Liver (tissue), 3 donors: ENCODE results near the gene ISCA2.

Experiments used
- CTCF ChIP-seq: fragments of 150-350 bp; IDR thresholded peaks from 2 replicates; pipeline ENCODE4 v1.5.1; 2017; ENCODE audit warnings: improper control_type of control experiment, low read depth, low read length; ENCODE audit not compliant: missing input control
- EGR1 ChIP-seq, 2 donors: IDR thresholded peaks; 2 replicates each; pipeline ENCODE4 v1.6.1; 2016 to 2018; ENCODE audit warnings: antibody characterized with exemption in 2 of 2, low read depth in 2 of 2
- GABPA ChIP-seq, 2 donors: IDR thresholded peaks in 1 of 2; conservative IDR thresholded peaks in 1 of 2; 2 replicates each; pipeline ENCODE4 v1.6.1; 2016; ENCODE audit warnings: antibody characterized with exemption in 2 of 2, mild to moderate bottlenecking in 1 of 2, moderate library complexity in 1 of 2
- JUND ChIP-seq, 2 donors: IDR thresholded peaks; 2 replicates each; pipeline ENCODE4 v1.6.1; 2016; ENCODE audit warnings: antibody characterized with exemption in 2 of 2
- MAX ChIP-seq: IDR thresholded peaks from 2 replicates; pipeline ENCODE4 v1.6.1; 2016; ENCODE audit warnings: antibody characterized with exemption
- RAD21 ChIP-seq, 2 donors: IDR thresholded peaks; 2 replicates each; pipeline ENCODE4 v1.6.1; 2016; ENCODE audit warnings: antibody characterized with exemption in 2 of 2, mild to moderate bottlenecking in 2 of 2
- REST ChIP-seq: IDR thresholded peaks from 2 replicates; pipeline ENCODE4 v1.6.1; 2016; ENCODE audit warnings: antibody characterized with exemption, mild to moderate bottlenecking
- SP1 ChIP-seq: IDR thresholded peaks from 2 replicates; pipeline ENCODE4 v1.6.1; 2018; ENCODE audit warnings: antibody characterized with exemption, mild to moderate bottlenecking
- TAF1 ChIP-seq: conservative IDR thresholded peaks from 2 replicates; pipeline ENCODE4 v1.6.1; 2016; ENCODE audit warnings: antibody characterized with exemption, mild to moderate bottlenecking
- YY1 ChIP-seq: IDR thresholded peaks from 2 replicates; pipeline ENCODE4 v1.6.1; 2016; ENCODE audit warnings: antibody characterized with exemption, mild to moderate bottlenecking
- TF ChIP-seq, protein P1 (sequence below): IDR thresholded peaks from 2 replicates; pipeline ENCODE4 v1.6.1; 2016; ENCODE audit warnings: antibody characterized with exemption
- TF ChIP-seq, protein P2 (sequence below): IDR thresholded peaks from 2 replicates; pipeline ENCODE4 v1.6.1; 2016; ENCODE audit warnings: antibody characterized with exemption
- donor health status: healthy.
- donor health status: healthy.

DNA sequence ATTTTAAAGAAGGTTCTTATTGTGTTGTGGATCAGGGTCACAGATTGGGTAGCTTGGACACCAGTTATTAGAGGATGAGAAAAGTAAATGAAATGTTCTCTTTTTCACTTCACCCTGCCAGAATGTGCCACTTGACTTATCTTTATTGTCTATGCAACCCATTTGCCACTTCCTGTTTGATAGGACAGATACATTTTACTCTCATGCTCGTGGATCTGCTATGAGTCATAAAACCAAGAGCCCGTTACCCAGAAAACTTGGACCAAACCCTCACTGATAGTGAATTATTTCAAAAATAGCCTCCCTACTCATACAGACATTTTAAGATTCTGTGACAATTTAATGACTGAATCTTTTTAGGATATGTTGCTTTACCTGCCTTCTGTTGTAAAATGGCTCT, 1.8 kb downstream of the ISCA2 start:
- TF ChIP-seq CTCF = no peak
- no peak for TF ChIP-seq YY1
- TF ChIP-seq RAD21 (IDR thresholded peaks at IDR 0.05) = no peak
- no peak for TF ChIP-seq TAF1
- no peak for TF ChIP-seq EGR1 (IDR thresholded peaks at IDR 0.05; ENCODE audit: low read depth in 2 of 2)
- TF ChIP-seq REST = no peak
- no peak for TF ChIP-seq MAX
- TF ChIP-seq, protein P1, sequence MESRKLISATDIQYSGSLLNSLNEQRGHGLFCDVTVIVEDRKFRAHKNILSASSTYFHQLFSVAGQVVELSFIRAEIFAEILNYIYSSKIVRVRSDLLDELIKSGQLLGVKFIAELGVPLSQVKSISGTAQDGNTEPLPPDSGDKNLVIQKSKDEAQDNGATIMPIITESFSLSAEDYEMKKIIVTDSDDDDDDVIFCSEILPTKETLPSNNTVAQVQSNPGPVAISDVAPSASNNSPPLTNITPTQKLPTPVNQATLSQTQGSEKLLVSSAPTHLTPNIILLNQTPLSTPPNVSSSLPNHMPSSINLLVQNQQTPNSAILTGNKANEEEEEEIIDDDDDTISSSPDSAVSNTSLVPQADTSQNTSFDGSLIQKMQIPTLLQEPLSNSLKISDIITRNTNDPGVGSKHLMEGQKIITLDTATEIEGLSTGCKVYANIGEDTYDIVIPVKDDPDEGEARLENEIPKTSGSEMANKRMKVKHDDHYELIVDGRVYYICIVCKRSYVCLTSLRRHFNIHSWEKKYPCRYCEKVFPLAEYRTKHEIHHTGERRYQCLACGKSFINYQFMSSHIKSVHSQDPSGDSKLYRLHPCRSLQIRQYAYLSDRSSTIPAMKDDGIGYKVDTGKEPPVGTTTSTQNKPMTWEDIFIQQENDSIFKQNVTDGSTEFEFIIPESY = no peak
- TF ChIP-seq GABPA (IDR thresholded peaks at IDR 0.05 in 1 of 2, conservative IDR thresholded peaks at IDR 0.05 in 1 of 2) = no peak
- TF ChIP-seq SP1 = no peak
- TF ChIP-seq, protein P2, sequence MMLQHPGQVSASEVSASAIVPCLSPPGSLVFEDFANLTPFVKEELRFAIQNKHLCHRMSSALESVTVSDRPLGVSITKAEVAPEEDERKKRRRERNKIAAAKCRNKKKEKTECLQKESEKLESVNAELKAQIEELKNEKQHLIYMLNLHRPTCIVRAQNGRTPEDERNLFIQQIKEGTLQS = no peak
- TF ChIP-seq JUND (IDR thresholded peaks at IDR 0.05) = no peak
